GM23338 (cell line): Measurements from ENCODE around the gene TAS2R1.

Experiments used
- CTCF ChIP-seq, 2 experiments: fragments of 200-600 bp in 1 of 2; sonication (generic) in 1 of 2; conservative IDR thresholded peaks; 2 replicates each; pipeline versions ENCODE4 v1.5.1 to v1.6.1; 2016 to 2017; ENCODE audit warnings: antibody characterized with exemption in 2 of 2, low read depth in 2 of 2, mild to moderate bottlenecking in 2 of 2, moderate library complexity in 1 of 2
- ETS1 ChIP-seq: IDR thresholded peaks from 2 replicates; pipeline ENCODE4 v1.6.1; 2016; ENCODE audit warnings: antibody characterized with exemption
- EZH2 ChIP-seq: fragments of 200-600 bp; sonication (generic); IDR thresholded peaks from one replicate; pipeline ENCODE4 v1.8.0; 2017; ENCODE audit warnings: antibody characterized with exemption, mild to moderate bottlenecking, low read depth; ENCODE audit not compliant: unreplicated experiment
- EZH2phosphoT487 ChIP-seq: fragments of 200-600 bp; sonication (generic); IDR thresholded peaks from one replicate; pipeline ENCODE4 v1.8.1; 2018; ENCODE audit warnings: antibody characterized with exemption; ENCODE audit not compliant: unreplicated experiment
- POLR2AphosphoS5 ChIP-seq: IDR thresholded peaks from 2 replicates; pipeline ENCODE4 v1.6.1; 2016; ENCODE audit warnings: antibody characterized with exemption, low read depth
- ZNF114 ChIP-seq: fragments of 250-450 bp; sonication (Bioruptor Pico); IDR thresholded peaks from 2 replicates; pipeline ENCODE4 v1.5.0; 2020; ENCODE audit warnings: mild to moderate bottlenecking, moderate library complexity
- ZNF331 ChIP-seq: fragments of 250-450 bp; sonication (Bioruptor Pico); IDR thresholded peaks from 2 replicates; pipeline ENCODE4 v1.5.0; 2020; ENCODE audit warnings: low read depth, mild to moderate bottlenecking, moderate library complexity
- TF ChIP-seq, protein P1 (sequence below): IDR thresholded peaks from one replicate; pipeline ENCODE4 v1.6.1; 2018; ENCODE audit warnings: antibody characterized with exemption; ENCODE audit not compliant: unreplicated experiment

DNA sequence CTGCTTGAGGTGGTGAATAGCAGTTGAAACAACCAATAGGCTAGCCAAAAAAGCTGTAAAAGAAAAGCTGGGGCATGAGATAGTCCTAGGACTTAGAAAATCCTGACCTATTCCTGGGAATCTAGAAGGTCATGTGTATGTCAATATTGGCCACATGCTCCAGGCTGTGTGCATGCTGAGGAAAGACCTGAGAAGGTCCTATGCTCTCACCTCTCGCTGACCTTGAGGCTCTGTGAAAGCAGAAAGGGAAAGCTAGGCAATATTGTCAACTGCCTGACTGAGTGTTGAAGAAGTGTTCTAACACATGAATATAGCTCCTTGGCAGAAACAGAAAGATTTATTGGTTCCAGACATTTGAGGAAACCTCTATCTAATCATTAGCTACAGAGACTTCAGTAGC is 19.8 kb downstream of the TAS2R1 start:
- TF ChIP-seq CTCF (conservative IDR thresholded peaks at IDR 0.05; ENCODE audit: low read depth in 2 of 2) = no peak
- no peak for TF ChIP-seq POLR2AphosphoS5
- no peak for TF ChIP-seq EZH2phosphoT487
- TF ChIP-seq, protein P1, sequence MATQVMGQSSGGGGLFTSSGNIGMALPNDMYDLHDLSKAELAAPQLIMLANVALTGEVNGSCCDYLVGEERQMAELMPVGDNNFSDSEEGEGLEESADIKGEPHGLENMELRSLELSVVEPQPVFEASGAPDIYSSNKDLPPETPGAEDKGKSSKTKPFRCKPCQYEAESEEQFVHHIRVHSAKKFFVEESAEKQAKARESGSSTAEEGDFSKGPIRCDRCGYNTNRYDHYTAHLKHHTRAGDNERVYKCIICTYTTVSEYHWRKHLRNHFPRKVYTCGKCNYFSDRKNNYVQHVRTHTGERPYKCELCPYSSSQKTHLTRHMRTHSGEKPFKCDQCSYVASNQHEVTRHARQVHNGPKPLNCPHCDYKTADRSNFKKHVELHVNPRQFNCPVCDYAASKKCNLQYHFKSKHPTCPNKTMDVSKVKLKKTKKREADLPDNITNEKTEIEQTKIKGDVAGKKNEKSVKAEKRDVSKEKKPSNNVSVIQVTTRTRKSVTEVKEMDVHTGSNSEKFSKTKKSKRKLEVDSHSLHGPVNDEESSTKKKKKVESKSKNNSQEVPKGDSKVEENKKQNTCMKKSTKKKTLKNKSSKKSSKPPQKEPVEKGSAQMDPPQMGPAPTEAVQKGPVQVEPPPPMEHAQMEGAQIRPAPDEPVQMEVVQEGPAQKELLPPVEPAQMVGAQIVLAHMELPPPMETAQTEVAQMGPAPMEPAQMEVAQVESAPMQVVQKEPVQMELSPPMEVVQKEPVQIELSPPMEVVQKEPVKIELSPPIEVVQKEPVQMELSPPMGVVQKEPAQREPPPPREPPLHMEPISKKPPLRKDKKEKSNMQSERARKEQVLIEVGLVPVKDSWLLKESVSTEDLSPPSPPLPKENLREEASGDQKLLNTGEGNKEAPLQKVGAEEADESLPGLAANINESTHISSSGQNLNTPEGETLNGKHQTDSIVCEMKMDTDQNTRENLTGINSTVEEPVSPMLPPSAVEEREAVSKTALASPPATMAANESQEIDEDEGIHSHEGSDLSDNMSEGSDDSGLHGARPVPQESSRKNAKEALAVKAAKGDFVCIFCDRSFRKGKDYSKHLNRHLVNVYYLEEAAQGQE = no peak
- TF ChIP-seq EZH2 = no peak
- TF ChIP-seq ETS1 = no peak
- TF ChIP-seq ZNF331 (CRISPR knock-in tag) = no peak
- TF ChIP-seq ZNF114 = no peak
